GM19395 (cell line): Measurements from ENCODE around the gene CFAP90.

Source experiments
- ATAC-seq: cut with Tn5 transposase; IDR thresholded peaks from one replicate; pipeline ENCODE4 v1.9.1; 2021; ENCODE audit warnings: mild to moderate bottlenecking, moderate library complexity; ENCODE audit not compliant: unreplicated experiment

CFAP90 gene, protein sequence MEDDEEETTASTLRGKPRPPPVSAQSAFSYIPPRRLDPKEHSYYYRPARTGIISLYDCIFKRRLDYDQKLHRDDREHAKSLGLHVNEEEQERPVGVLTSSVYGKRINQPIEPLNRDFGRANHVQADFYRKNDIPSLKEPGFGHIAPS

DNA sequence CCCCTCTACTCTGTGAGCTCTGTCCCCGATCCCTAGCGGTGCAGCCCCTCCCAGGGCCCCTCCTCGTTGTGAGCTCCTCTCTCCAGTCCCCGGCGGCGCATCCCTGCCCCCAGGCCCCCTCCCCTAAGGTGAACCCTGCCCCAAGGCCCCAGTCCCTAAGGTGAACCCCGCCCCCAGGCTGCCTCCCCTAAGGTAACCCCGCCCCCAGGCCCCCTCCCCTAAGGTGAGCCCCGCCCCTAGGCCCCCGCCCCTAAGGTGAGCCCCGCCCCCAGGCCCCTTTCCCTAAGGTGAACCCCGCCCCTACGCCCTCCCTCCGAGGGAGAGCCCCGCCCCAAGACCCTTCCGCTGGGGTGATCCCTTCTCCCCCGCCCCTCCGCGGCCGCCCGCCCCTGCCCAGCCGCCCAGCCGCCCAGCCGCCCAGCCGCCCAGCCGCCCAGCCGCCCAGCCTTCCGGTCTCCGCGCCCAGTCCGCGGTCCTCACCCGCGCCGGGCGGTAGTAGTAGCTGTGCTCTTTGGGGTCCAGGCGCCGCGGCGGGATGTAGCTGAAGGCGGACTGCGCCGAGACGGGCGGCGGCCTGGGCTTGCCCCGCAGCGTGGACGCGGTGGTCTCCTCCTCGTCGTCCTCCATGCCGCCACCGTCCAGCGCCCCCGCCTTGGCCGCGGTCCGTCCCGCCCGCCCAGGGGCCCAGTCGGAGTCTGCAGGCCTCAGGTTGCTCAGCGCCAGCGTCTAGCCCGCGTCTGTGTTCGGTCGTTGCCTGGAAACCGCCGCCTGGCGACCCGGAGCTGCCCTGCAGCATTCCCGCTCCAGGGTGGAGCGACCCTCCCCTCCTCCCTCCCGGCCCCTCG, at the start of gene CFAP90:
TSS of gene CFAP90 (minus strand) at position 739 of the 845 bp plus-strand sequence. CDS start at position 627, 112 bp downstream.
- no peak for ATAC-seq

GRCh38 chr5:7897014-7897600, 46.2 kb upstream of the CFAP90 start:
- ATAC-seq = peak; percentile 41

DNA sequence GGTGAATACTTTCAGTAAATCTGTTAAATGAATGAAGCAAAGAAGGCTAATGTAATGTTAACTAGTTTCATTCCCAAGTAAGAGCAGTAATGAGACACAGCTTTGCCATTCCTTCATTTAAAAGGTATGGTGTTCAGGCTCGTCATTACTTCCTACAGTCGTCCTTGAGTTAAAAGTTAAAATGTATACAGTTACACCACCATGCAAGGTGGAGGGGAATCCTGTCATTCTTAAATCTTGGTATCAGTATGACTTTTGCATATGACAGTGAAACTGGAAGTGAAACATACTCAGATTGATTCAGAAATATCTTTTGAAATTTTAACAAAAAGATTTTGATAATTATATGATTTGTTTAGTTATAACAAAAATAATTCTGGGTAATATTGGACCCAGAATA, 43.9 kb upstream of the CFAP90 start:
- peak; percentile 99 for ATAC-seq

DNA sequence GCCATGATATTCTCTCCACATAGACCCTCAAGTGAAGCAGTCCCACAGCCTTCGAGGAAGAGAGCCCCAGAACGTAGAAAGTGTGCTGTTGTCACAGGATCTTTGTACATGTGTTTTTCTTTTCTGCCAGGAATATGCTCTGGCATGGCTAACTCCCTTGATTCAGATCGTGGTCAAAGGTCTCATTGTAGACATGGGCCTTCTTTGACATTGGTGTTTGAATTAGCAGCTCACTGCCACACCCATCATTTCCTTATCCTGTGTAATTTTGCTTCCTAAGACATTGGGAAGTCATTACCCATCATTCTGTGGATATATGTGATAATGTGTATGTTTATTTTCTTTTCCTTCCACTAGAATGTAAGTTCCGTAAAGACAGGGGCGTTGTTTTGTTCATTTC, 43.5 kb upstream of the CFAP90 start:
- ATAC-seq = peak; percentile 13

DNA sequence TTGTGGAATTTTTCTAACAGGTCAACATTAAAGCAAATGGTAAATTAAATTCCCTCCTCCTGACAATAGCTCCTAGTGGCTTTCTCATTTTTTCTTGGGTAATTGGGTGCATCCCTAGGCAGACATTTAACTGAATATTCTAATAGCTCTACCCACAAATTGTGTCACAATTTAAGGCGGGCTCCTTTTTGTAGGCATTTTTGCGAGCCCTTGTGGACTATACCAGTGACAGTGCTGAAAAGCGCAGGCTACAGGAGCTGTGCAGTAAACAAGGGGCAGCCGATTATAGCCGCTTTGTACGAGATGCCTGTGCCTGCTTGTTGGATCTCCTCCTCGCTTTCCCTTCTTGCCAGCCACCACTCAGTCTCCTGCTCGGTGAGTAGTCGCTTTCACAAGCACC, 38.0 kb upstream of the CFAP90 start:
- ATAC-seq = no peak

GRCh38 chr5:7886849-7887475, 36.0 kb upstream of the CFAP90 start:
- peak; percentile 51 for ATAC-seq

- no peak for ATAC-seq
These were observed 33.7 kb upstream of the CFAP90 start for GRCh38 chr5:7884491-7885267.

DNA sequence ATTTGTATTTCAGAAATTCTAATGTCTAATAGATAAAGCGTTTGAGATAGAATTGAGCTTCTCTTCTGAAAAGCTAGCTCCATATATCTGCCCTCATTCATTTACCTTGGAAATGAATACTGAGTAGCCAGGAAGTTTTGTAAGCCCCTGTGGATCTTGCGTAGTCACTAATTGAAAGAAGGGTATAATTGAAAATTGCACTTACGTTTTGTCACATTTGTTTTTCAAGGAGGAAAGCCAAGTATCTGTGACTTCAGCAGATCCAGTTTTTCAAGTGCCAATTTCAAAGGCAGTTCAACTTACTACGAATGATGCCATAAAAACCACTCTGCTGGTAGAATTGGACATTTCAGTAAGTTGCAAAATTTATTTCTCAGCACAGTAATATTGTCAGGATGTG, 32.0 kb upstream of the CFAP90 start:
- ATAC-seq = no peak

GRCh38 chr5:7881816-7882215, 30.9 kb upstream of the CFAP90 start:
- no peak for ATAC-seq

DNA sequence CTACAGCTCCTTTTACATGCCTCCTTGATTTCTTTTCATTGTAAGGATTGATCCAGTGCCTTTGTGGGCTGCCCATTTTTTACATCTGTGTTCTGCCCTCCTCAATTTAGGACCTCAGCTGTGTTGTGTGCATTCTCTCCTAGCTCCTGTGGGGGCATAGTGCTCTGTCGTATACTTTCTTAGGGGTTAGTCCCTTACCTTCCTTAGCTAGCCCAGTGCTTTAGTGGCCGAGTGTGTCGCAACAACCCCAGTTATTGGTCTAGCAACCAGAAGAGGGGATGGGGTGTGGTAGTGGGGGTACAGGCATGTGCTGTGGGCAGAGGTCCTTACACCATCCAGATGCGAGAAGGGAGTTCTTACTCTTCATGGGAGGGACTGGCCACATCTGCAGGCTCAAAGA, 30.2 kb upstream of the CFAP90 start:
- ATAC-seq = no peak

DNA sequence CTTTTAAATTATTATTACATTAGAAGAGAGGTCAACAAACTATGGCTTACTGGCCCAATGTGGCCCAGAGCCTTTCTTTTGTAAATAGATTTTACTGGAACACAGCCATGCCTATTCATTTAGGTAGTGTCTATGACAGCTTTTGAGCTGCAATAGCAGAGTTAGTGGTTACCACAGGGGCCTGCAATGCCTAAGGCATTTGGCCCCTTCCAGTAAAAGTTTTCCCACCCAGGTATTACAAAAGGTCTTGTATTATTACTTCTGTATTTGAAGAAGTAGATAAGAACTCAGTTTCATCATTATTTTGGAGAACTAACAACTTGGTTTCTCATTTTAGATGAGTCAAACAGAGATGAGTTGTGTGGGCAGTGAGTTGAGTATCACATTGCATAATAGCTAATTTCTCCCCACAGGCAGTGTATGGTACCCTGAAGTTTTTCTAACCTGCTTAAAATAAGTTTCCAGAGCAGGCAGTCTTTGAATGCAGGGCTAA, 27.5 kb upstream of the CFAP90 start:
- peak; percentile 97 for ATAC-seq

- no peak for ATAC-seq
These were observed 26.9 kb upstream of the CFAP90 start for GRCh38 chr5:7877851-7878250.

GRCh38 chr5:7876867-7877266, 25.9 kb upstream of the CFAP90 start:
- peak; percentile 49 for ATAC-seq

GRCh38 chr5:7875151-7875550, 24.2 kb upstream of the CFAP90 start:
- no peak for ATAC-seq

- no peak for ATAC-seq
These were observed 23.7 kb upstream of the CFAP90 start for GRCh38 chr5:7874639-7875038.

- ATAC-seq = no peak
These were observed 22.3 kb upstream of the CFAP90 start for GRCh38 chr5:7873216-7873615.

DNA sequence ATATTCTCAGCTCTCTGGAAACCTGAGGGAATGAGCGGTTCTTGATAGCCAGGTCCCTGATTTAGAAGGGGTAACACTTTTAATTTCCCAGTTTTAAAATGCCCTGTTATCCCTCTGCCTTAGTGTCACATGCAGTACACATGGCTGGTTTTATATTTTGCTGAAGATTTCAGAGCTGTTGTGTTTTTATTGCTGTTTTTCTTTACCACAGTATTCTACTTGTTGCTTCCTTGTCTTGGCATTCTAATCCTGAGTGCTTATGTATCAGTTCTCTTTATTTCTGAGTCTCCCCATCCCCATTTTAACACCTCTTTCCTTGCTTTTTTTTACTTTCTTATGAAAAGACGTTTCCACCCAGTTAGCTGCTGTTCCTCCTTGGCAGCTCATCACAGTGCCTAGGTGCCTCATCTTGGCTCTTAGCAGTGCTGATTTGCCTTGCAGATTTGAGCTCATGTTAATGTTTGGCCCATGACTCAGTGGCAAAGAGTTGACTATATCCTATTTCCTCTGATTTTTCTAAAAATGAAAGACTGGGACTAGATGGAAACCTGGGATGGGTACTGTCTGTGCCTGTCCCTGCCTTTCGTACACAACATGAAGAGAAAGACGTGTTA, 21.7 kb upstream of the CFAP90 start:
- ATAC-seq = no peak

DNA sequence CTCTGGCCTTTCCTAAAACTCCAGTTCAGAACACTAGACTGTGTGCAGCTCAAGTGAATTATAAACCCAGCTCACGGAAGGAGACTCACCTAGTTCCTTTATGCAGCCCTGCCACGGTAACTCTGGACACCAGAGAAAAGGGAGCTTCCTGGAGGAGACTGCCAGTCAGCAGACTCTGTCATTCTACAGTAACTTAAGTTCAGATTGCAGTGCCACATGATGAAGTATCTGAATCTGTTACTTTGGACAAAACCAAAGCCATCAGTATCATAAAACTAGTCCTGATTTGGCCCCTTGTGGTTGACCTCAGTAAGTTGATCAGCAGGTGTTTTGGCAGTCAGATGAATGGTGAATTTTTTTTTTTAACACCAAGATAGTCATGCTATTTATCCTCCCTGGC, 20.7 kb upstream of the CFAP90 start:
- peak; percentile 35 for ATAC-seq

DNA sequence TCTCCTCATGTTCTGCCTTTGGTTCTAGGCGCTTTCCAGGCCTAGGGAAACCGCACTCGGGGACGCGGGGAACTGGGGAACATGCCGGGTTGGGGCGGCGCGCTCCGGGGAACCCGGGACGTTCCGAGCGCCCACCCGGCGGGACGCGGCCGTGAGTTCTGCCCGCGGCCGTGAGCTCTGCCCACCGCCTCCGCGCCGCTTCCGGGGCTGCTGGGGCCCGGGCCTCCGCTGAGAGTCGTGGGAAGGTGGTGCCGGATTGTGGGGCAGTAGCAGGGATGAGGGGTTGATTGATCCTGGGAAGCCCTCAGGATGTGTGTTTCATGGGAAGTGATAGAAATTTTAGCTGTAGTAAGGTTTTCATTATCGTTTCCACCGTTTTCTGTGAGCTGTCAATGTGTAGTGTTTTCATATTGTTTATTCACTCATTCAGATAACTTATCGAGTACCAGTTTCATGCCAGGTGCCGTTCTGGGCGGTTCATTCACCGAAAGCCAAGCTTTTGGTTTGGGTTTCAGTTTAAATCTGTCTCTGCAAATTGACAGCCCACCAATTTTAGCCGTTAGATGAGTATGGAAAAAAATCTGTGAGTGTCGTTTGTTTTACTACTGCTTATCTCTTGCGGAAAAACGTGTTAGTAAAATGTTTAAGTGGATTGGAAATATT, 18.7 kb upstream of the CFAP90 start:
- peak; percentile 34 for ATAC-seq
